Upper lobe of left lung (tissue), 6 donors: Measurements from ENCODE around the gene RFX2. TPM values are rescaled to one million over a fixed set of nuclear protein-coding genes. Genes with fewer than 3 reads are reported as not detected.

ENCODE experiments used
- ATAC-seq, 2 donors: fragments of 200-7000 bp; cut with Tn5 transposase; one replicate each; pipeline ENCODE4 v1.9.1; 2022; ENCODE audit warnings: mild to moderate bottlenecking in 2 of 2, moderate library complexity in 2 of 2; ENCODE audit not compliant: low FRiP score in 2 of 2
- DNase-seq, 2 donors: peaks; one replicate each; pipeline ENCODE4 v3.0.0-alpha.2; 2019 to 2020
- H3K27ac ChIP-seq, 4 donors: fragments of 200-600 bp; sonication (generic); one replicate each; pipeline ENCODE4 v1.5.1; 2016 to 2019
- H3K27me3 ChIP-seq, 4 donors: fragments of 200-600 bp; sonication (generic); one replicate each; pipeline ENCODE4 v1.5.1; 2017 to 2019
- H3K36me3 ChIP-seq, 4 donors: fragments of 200-600 bp; sonication (generic); one replicate each; pipeline ENCODE4 v1.5.1; 2016 to 2019
- H3K4me1 ChIP-seq, 4 donors: fragments of 200-600 bp; sonication (generic); one replicate each; pipeline ENCODE4 v1.5.1; 2018 to 2019
- H3K4me3 ChIP-seq, 4 donors: fragments of 200-600 bp; sonication (generic); one replicate each; pipeline ENCODE4 v1.5.1; 2017 to 2019; ENCODE audit warnings: mild to moderate bottlenecking in 2 of 4, moderate library complexity in 1 of 4
- H3K9me3 ChIP-seq, 4 donors: fragments of 200-600 bp; sonication (generic); one replicate each; pipeline ENCODE4 v1.5.1; 2018 to 2019
- EP300 ChIP-seq, 4 donors: sonication (generic); formaldehyde crosslinking; IDR thresholded peaks; one replicate each; pipeline ENCODE4 v1.5.1; 2017; ENCODE audit warnings: antibody characterized with exemption in 4 of 4, control low read depth in 2 of 4
- POLR2A ChIP-seq, 4 donors: fragments of 450-650 bp; IDR thresholded peaks; one replicate each; pipeline ENCODE4 v1.5.1; 2016 to 2017; ENCODE audit warnings: antibody characterized with exemption in 4 of 4, mild to moderate bottlenecking in 2 of 4
- POLR2AphosphoS5 ChIP-seq, 2 donors: sonication (generic); formaldehyde crosslinking; IDR thresholded peaks; one replicate each; pipeline ENCODE4 v1.5.1; 2017; ENCODE audit warnings: antibody characterized with exemption in 2 of 2
- WGBS, 2 donors: methylation state at CpG; one replicate each; pipeline ENCODE4 v1.1.5; 2017 to 2018; 5-methylcytosine and 5-hydroxymethylcytosine counted together
- total RNA-seq, 6 donors: library from RNA; depleted of rRNA in 4 of 6; stranded (reverse); fragments of >200 nt in 4 of 6; gene quantifications; one replicate each; pipeline versions ENCODE4 v1.1.0 to v1.2.1, GENCODE V29; 2016 to 2021
- TF ChIP-seq, protein P1 (sequence below), 6 experiments: fragments of 450-650 bp in 4 of 6; fragments of 200-600 bp in 2 of 6; sonication (generic) in 2 of 6; IDR thresholded peaks; one replicate each; pipeline ENCODE4 v1.5.1; 2016 to 2019; ENCODE audit warnings: antibody characterized with exemption in 6 of 6
- donor health status: DM: no; HTN: no; CAD: no; lungs with moderate emphysema.
- donor health status: DM: no; HTN: yes; CAD: no; lungs with severe emphysema.

The RFX2 gene
- total RNA-seq, 6 donors from 2014 or later, result 14.3 to 111 (median 28.6) TPM

DNA sequence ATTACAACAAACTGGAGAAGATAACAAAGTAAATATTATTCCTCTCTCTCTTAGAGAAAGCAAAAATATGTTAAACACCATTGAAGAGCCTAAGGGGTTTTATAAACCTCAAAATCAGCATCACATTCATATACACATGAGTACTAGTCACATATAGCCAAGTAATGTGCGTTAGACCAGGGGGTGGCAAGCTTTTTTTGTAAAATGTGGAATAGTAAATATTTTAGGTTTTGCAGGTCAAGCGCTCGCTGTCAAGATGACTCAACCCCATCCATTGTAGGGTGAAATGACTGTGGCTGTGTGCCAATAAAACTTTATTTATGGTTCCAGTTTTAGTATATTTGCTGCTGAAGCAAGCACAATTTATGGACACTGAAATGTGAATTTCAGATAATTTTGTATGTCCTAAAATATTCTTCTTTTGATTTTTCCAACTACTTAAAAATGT is 21.7 kb downstream of the RFX2 start:
- peak overlapping the region in 1 of 4 donors; percentile 12 for H3K4me3 ChIP-seq
- no peaks in the 10 kb centered on the region for H3K36me3 ChIP-seq
- WGBS, 2 donors, result 69 to 81% methylated on average over 3 of the region's 3 CpGs
- TF ChIP-seq, protein P1, sequence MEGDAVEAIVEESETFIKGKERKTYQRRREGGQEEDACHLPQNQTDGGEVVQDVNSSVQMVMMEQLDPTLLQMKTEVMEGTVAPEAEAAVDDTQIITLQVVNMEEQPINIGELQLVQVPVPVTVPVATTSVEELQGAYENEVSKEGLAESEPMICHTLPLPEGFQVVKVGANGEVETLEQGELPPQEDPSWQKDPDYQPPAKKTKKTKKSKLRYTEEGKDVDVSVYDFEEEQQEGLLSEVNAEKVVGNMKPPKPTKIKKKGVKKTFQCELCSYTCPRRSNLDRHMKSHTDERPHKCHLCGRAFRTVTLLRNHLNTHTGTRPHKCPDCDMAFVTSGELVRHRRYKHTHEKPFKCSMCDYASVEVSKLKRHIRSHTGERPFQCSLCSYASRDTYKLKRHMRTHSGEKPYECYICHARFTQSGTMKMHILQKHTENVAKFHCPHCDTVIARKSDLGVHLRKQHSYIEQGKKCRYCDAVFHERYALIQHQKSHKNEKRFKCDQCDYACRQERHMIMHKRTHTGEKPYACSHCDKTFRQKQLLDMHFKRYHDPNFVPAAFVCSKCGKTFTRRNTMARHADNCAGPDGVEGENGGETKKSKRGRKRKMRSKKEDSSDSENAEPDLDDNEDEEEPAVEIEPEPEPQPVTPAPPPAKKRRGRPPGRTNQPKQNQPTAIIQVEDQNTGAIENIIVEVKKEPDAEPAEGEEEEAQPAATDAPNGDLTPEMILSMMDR (IDR thresholded peaks at IDR 0.05), result no peak
- no peak for TF ChIP-seq EP300 (IDR thresholded peaks at IDR 0.05)
- TF ChIP-seq POLR2A (IDR thresholded peaks at IDR 0.05), result no peak
- no peak for TF ChIP-seq POLR2AphosphoS5 (IDR thresholded peaks at IDR 0.05)
- no peak for ATAC-seq
- no peaks in the 10 kb centered on the region for H3K27me3 ChIP-seq
- H3K9me3 ChIP-seq, result no peaks in the 10 kb centered on the region
- peak overlapping the region; percentile 70 to 80 (median 75) for H3K27ac ChIP-seq
- no peak for DNase-seq
- peaks cover 24 to 49% (median 41%) of the 10 kb centered on the region in 4 donors for H3K4me1 ChIP-seq

DNA sequence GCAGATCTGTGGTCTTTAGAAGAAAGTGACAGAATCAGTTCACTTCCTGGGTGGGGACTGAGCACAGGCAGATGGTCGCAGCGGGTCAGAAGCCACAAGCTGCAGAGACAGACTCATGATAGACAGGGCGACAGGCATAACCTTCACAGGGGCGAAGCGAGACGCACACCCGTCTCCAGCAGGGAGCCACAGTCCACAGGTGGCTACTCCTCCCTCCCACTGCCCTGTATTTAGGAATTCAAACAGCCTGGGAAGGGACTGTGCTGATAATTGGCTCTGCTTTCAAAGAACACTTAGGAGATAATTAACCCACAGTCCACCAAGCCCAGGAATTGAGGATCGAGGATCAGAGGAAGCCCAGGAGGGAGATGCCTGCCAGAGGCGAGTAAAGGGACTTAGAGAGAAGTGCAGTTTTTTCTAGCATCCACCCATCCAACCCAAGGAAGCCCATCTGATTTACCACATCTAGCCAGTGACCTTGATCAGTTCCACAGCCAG is 23.2 kb downstream of the RFX2 start:
- H3K9me3 ChIP-seq, result no peaks in the 10 kb centered on the region
- DNase-seq, result no peak
- H3K36me3 ChIP-seq, result no peaks in the 10 kb centered on the region
- H3K4me1 ChIP-seq, result peaks cover 23 to 37% (median 32%) of the 10 kb centered on the region in 4 donors
- WGBS, 2 donors, result 26 to 38% methylated on average over 4 to 9 of the region's 9 CpGs
- no peaks in the 10 kb centered on the region for H3K27me3 ChIP-seq
- H3K27ac ChIP-seq, result peak overlapping the region; percentile 70 to 80 (median 75)
- H3K4me3 ChIP-seq, result no peak overlapping the region
- TF ChIP-seq EP300 (IDR thresholded peaks at IDR 0.05) (no peak), POLR2AphosphoS5 (IDR thresholded peaks at IDR 0.05) (no peak), POLR2A (IDR thresholded peaks at IDR 0.05) (peak in 1 of 4 donors; percentile 40)
- TF ChIP-seq, protein P1 (IDR thresholded peaks at IDR 0.05), result no peak
- ATAC-seq, result peak in 1 of 2 donors; percentile 23

DNA sequence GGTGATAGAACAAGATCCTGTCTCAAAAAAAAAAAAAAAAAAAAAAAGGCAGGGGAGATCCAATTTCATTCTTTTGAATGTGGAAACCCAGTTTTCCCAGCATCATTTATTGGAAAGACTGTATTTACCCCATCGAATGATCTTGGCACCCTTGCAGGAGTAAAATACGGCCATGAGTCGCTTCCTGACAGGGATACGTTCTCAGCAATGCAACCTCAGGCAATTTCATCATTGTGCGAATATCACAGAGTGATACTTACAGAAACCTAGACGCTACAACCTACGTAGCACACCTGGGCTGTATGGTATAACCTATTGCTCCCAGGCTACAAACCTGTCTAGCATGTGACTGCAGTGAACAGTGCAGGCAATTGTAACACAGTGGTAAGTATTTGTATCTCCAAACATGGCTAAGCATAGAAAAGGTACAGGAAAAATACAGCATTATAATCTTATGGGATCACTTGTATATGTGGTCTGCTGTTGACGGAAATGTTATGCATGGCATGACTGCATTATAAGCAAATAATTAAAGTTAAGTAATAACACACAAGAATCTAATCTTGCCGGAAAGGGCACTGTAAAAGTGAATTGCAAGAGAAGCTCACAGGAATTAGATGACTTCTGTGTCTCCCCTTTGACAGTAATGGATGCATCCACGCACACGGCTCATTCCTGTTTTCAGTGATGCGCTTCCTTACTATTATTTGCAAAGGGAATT is 24.1 kb downstream of the RFX2 start:
- DNase-seq (no peak), ATAC-seq (no peak)
- no peaks in the 10 kb centered on the region for H3K36me3 ChIP-seq
- peaks cover 16 to 29% (median 27%) of the 10 kb centered on the region in 4 donors for H3K4me1 ChIP-seq
- H3K4me3 ChIP-seq, result no peak overlapping the region
- H3K27ac ChIP-seq, result peak overlapping the region in 1 of 4 donors; percentile 80
- no peak for TF ChIP-seq POLR2AphosphoS5 (IDR thresholded peaks at IDR 0.05)
- no peak for TF ChIP-seq POLR2A (IDR thresholded peaks at IDR 0.05)
- no peak for TF ChIP-seq EP300 (IDR thresholded peaks at IDR 0.05)
- TF ChIP-seq, protein P1 (IDR thresholded peaks at IDR 0.05), result no peak
- no peaks in the 10 kb centered on the region for H3K27me3 ChIP-seq
- no peaks in the 10 kb centered on the region for H3K9me3 ChIP-seq
- WGBS, 2 donors, result 71 to 84% methylated on average over 12 of the region's 12 CpGs

DNA sequence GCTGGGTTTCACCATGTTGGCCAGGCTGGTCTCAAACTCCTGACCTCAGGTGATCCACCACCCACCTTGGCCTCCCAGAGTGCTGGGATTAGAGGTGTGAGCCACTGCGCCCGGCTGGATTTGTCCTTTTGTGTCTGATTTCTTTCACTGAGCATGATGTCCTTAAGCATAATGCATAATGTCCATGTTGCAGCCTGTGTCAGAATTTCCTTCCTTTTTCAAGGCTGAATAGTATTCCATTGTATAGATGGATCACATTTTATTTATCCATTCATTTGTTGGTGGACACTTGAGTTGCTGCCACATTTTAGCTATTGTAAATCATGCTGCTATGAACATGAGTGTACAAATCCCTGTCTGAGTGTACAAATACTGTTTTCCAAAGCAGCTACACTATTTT is 25.5 kb downstream of the RFX2 start:
- peaks cover 16 to 28% (median 26%) of the 10 kb centered on the region in 4 donors for H3K4me1 ChIP-seq
- TF ChIP-seq EP300 (IDR thresholded peaks at IDR 0.05) (no peak), POLR2A (IDR thresholded peaks at IDR 0.05) (no peak), POLR2AphosphoS5 (IDR thresholded peaks at IDR 0.05) (no peak)
- TF ChIP-seq, protein P1 (IDR thresholded peaks at IDR 0.05), result no peak
- WGBS, 2 donors, result 96 to 100% methylated on average over 2 of the region's 2 CpGs
- no peaks in the 10 kb centered on the region for H3K9me3 ChIP-seq
- no peak overlapping the region for H3K4me3 ChIP-seq
- no peak for DNase-seq
- no peaks in the 10 kb centered on the region for H3K36me3 ChIP-seq
- no peaks in the 10 kb centered on the region for H3K27me3 ChIP-seq
- no peak overlapping the region for H3K27ac ChIP-seq
- no peak for ATAC-seq
